Motor neuron (in vitro differentiated cells): Measurements from ENCODE around the gene RNF152. TPM values are rescaled to one million over a fixed set of nuclear protein-coding genes. Genes with fewer than 3 reads are reported as not detected.
A peak's percentile ranks its signal among the peaks of the same experiment; 100 is the strongest.

Source experiments
- ATAC-seq, 8 experiments: fragments of 200-7000 bp; cut with Tn5 transposase; replicated peaks in 6 of 8; 2 replicates each; pipeline ENCODE4 v1.8.0; 2021; ENCODE audit warnings: mild to moderate bottlenecking in 8 of 8, moderate library complexity in 8 of 8
- H3K27ac ChIP-seq, 2 donors: fragments of 250-450 bp; sonication (Bioruptor Pico); 2 replicates each; pipeline ENCODE4 v1.9.0; 2021; ENCODE audit warnings: antibody characterized with exemption in 2 of 2, mild to moderate bottlenecking in 2 of 2, moderate library complexity in 1 of 2
- H3K4me1 ChIP-seq, 2 donors: fragments of 250-450 bp; sonication (Bioruptor Pico); replicated peaks in 1 of 2; 2 replicates each; pipeline ENCODE4 v1.6.1; 2021; ENCODE audit warnings: antibody characterized with exemption in 2 of 2, mild to moderate bottlenecking in 2 of 2, moderate library complexity in 1 of 2
- H3K4me3 ChIP-seq, 5 donors: fragments of 250-450 bp; sonication (Bioruptor Pico); 2 replicates each; pipeline ENCODE4 v1.9.0; 2021; ENCODE audit warnings: antibody characterized with exemption in 5 of 5, mild to moderate bottlenecking in 5 of 5, moderate library complexity in 4 of 5
- WGBS, 10 experiments: fragments of 450-650 bp; shearing (Covaris generic); methylation state at CpG; one replicate each; pipeline ENCODE4 v1.0.0; 2022; 5-methylcytosine and 5-hydroxymethylcytosine counted together
- in situ Hi-C, 9 experiments: fragments of 400-800 bp; cut with MboI; loops; one replicate each; pipeline ENCODE4 v1.15.0; 2021; ENCODE audit warnings: low sequenced_read_pairs in 9 of 9, low pct_unique_long_range_greater_than_20kb in 2 of 9; ENCODE audit not compliant: unreplicated experiment in 9 of 9
- total RNA-seq, 8 experiments: library from RNA; unstranded; fragments of 300-600 nt; gene quantifications; 2 replicates each; pipeline versions ENCODE4 v1.2.3 to v1.2.4, GENCODE V29; 2022

Gene RNF152
- total RNA-seq, 8 experiments from 2014 or later = 1.2 to 41.4 (median 23.3) TPM

GRCh38 chr18:61891894-61892293, 913 bp downstream of the RNF152 start:
- ATAC-seq = no peak
- Histone ChIP-seq H3K27ac (peak overlapping the region in 1 of 2 donors; percentile 86), H3K4me1 (peaks cover 8% of the 10 kb centered on the region in 2 donors), H3K4me3 (peak overlapping the region; percentile 57 to 87 (median 79))
- in situ Hi-C loops = loop anchor here in 4 of 9 experiments (25.0 kb wide), 4 partner anchors 105 to 305 kb away; no protein-coding TSS in a partner anchor
- 0 to 64% (median 13%) methylated on average over 1 to 4 of the region's 4 CpGs; no CpG with 5 or more reads in 2 of the 10 experiments for WGBS, 10 experiments

GRCh38 chr18:61891271-61891670, 1.5 kb downstream of the RNF152 start:
- H3K4me1 ChIP-seq = peaks cover 4 to 8% of the 10 kb centered on the region in 2 donors
- WGBS, 10 experiments = 0 to 100% (median 75%) methylated on average over 1 to 2 of the region's 2 CpGs; no CpG with 5 or more reads in 2 of the 10 experiments
- H3K4me3 ChIP-seq = peak overlapping the region; percentile 57 to 87 (median 79)
- ATAC-seq = peak in 3 of 8 experiments; percentile 17 to 57 (median 55)
- in situ Hi-C loops = loop anchor here in 4 of 9 experiments (25.0 kb wide), 4 partner anchors 104 to 304 kb away; no protein-coding TSS in a partner anchor
- H3K27ac ChIP-seq = peak overlapping the region in 1 of 2 donors; percentile 3

GRCh38 chr18:61890344-61890743, 2.5 kb downstream of the RNF152 start:
- no peak overlapping the region for H3K27ac ChIP-seq
- in situ Hi-C loops = loop anchor here in 4 of 9 experiments (25.0 kb wide), 4 partner anchors 103 to 303 kb away; no protein-coding TSS in a partner anchor
- 79 to 100% (median 100%) methylated on average over 1 to 3 of the region's 3 CpGs; no CpG with 5 or more reads in 2 of the 10 experiments for WGBS, 10 experiments
- no peak overlapping the region for H3K4me3 ChIP-seq
- no peak for ATAC-seq
- peaks cover 4 to 8% of the 10 kb centered on the region in 2 donors for H3K4me1 ChIP-seq

GRCh38 chr18:61889541-61889940, 3.3 kb downstream of the RNF152 start:
- Histone ChIP-seq H3K4me1 (peaks cover 4 to 8% of the 10 kb centered on the region in 2 donors), H3K27ac (no peak overlapping the region), H3K4me3 (no peak overlapping the region)
- no peak for ATAC-seq
- 50 to 100% (median 75%) methylated on average over 1 of the region's 1 CpG; no CpG with 5 or more reads in 3 of the 10 experiments for WGBS, 10 experiments
- in situ Hi-C loops = loop anchor here in 4 of 9 experiments (25.0 kb wide), 4 partner anchors 102 to 302 kb away; no protein-coding TSS in a partner anchor

GRCh38 chr18:61888622-61889021, 4.2 kb downstream of the RNF152 start:
- 80 to 100% (median 96%) methylated on average over 1 to 5 of the region's 5 CpGs; no CpG with 5 or more reads in 2 of the 10 experiments for WGBS, 10 experiments
- H3K4me3 ChIP-seq = no peak overlapping the region
- ATAC-seq = no peak
- in situ Hi-C loops = loop anchor here in 4 of 9 experiments (25.0 kb wide), 4 partner anchors 101 to 301 kb away; no protein-coding TSS in a partner anchor
- no peak overlapping the region for H3K27ac ChIP-seq
- peaks cover 4 to 8% of the 10 kb centered on the region in 2 donors for H3K4me1 ChIP-seq

- no peak for ATAC-seq
- no peak overlapping the region for H3K27ac ChIP-seq
- H3K4me1 ChIP-seq = peaks cover 4 to 8% of the 10 kb centered on the region in 2 donors
- WGBS, 10 experiments = 75 to 100% (median 93%) methylated on average over 1 to 6 of the region's 6 CpGs
- in situ Hi-C loops = loop anchor here in 4 of 9 experiments (25.0 kb wide), 4 partner anchors 101 to 301 kb away; no protein-coding TSS in a partner anchor
- no peak overlapping the region for H3K4me3 ChIP-seq
Measured at GRCh38 chr18:61887838-61888237, 5.0 kb downstream of the RNF152 start.

- WGBS, 10 experiments = 40 to 100% (median 92%) methylated on average over 1 to 2 of the region's 2 CpGs; no CpG with 5 or more reads in 6 of the 10 experiments
- in situ Hi-C loops = loop anchor here in 4 of 9 experiments (25.0 kb wide), 4 partner anchors 96 to 296 kb away; no protein-coding TSS in a partner anchor
Measured at GRCh38 chr18:61883547-61883946, 9.3 kb downstream of the RNF152 start.

GRCh38 chr18:61882296-61883004, 10.4 kb downstream of the RNF152 start:
- in situ Hi-C loops = loop anchor here in 4 of 9 experiments (25.0 kb wide), 4 partner anchors 95 to 295 kb away; no protein-coding TSS in a partner anchor
- 25 to 100% (median 90%) methylated on average over 1 to 4 of the region's 4 CpGs; no CpG with 5 or more reads in 2 of the 10 experiments for WGBS, 10 experiments
- peak in 1 of 8 experiments; percentile 12 for ATAC-seq
- Histone ChIP-seq H3K4me1 (peaks cover 0 to 2% of the 10 kb centered on the region in 2 donors), H3K27ac (no peak overlapping the region), H3K4me3 (no peak overlapping the region)

More at GRCh38 chr18:61883547-61883946, 9.3 kb downstream of the RNF152 start:
- Histone ChIP-seq H3K27ac (no peak overlapping the region), H3K4me1 (peaks cover 0 to 2% of the 10 kb centered on the region in 2 donors), H3K4me3 (no peak overlapping the region)
- no peak for ATAC-seq

- in situ Hi-C loops = loop anchor here in 4 of 9 experiments (25.0 kb wide), 4 partner anchors 90 to 290 kb away; no protein-coding TSS in a partner anchor
- peaks cover 10 to 14% of the 10 kb centered on the region in 2 donors for H3K4me1 ChIP-seq
- no peak overlapping the region for H3K27ac ChIP-seq
- 50 to 94% (median 80%) methylated on average over 1 to 4 of the region's 4 CpGs; no CpG with 5 or more reads in 1 of the 10 experiments for WGBS, 10 experiments
- peak in 3 of 8 experiments; percentile 31 to 68 (median 48) for ATAC-seq
- no peak overlapping the region for H3K4me3 ChIP-seq
Measured at GRCh38 chr18:61876899-61877298, 15.9 kb downstream of the RNF152 start.

- in situ Hi-C loops = loop anchor here in 1 of 9 experiments (25.0 kb wide), 1 partner anchor 92 kb away; no protein-coding TSS in a partner anchor
- Histone ChIP-seq H3K27ac (no peak overlapping the region), H3K4me1 (peaks cover 0 to 10% of the 10 kb centered on the region in 2 donors), H3K4me3 (no peak overlapping the region)
- ATAC-seq = peak in 3 of 8 experiments; percentile 17 to 94 (median 56)
- WGBS, 10 experiments = 0 to 100% (median 63%) methylated on average over 1 to 7 of the region's 8 CpGs; no CpG with 5 or more reads in 2 of the 10 experiments
Measured at GRCh38 chr18:61870151-61870550, 22.7 kb downstream of the RNF152 start.

- peaks cover 0 to 10% of the 10 kb centered on the region in 2 donors for H3K4me1 ChIP-seq
- H3K4me3 ChIP-seq = no peak overlapping the region
- 0 to 100% (median 94%) methylated on average over 1 to 4 of the region's 4 CpGs; no CpG with 5 or more reads in 3 of the 10 experiments for WGBS, 10 experiments
- in situ Hi-C loops = loop anchor here in 1 of 9 experiments (25.0 kb wide), 1 partner anchor 93 kb away; no protein-coding TSS in a partner anchor
- H3K27ac ChIP-seq = no peak overlapping the region
- ATAC-seq = no peak
Measured at GRCh38 chr18:61869636-61870035, 23.2 kb downstream of the RNF152 start.

- in situ Hi-C loops = loop anchor here in 1 of 9 experiments (25.0 kb wide), 1 partner anchor 97 kb away; no protein-coding TSS in a partner anchor
- H3K4me3 ChIP-seq = no peak overlapping the region
- 0 to 100% (median 84%) methylated on average over 1 to 3 of the region's 3 CpGs for WGBS, 10 experiments
- peak in 1 of 8 experiments; percentile 55 for ATAC-seq
- H3K4me1 ChIP-seq = peaks cover 0 to 10% of the 10 kb centered on the region in 2 donors
- H3K27ac ChIP-seq = no peak overlapping the region
Measured at GRCh38 chr18:61865466-61866175, 27.2 kb downstream of the RNF152 start.
